T-helper 1 cell treated with Interleukin-12 subunit alpha and Interleukin-12 subunit beta and Interleukin-4 antibody, amounts not matched to agents 30 μg/mL and 1 μg/mL, for 36 hours (primary cell): ENCODE measurements around the gene FAM219B.
A peak's percentile ranks its signal among the peaks of the same experiment; 100 is the strongest.
"Not testable (repeated sequence)": the region's sequence is repeated elsewhere in the genome, so short reads cannot be mapped to it uniquely, and the experiment has no call there.

Experiments used
- H3K27ac Mint-ChIP-seq: one replicate; pipeline ENCODE4 v1.8.0; 2021; ENCODE audit warnings: mild to moderate bottlenecking, mixed read lengths
- H3K27me3 Mint-ChIP-seq: one replicate; pipeline ENCODE4 v1.8.0; 2021; ENCODE audit warnings: low read depth, mixed read lengths
- H3K36me3 Mint-ChIP-seq: one replicate; pipeline ENCODE4 v1.8.0; 2021; ENCODE audit warnings: low read depth, mixed read lengths
- H3K4me1 Mint-ChIP-seq: one replicate; pipeline ENCODE4 v1.8.0; 2021; ENCODE audit warnings: low read depth, mixed read lengths
- H3K4me3 Mint-ChIP-seq: one replicate; pipeline ENCODE4 v1.8.0; 2021; ENCODE audit warnings: mild to moderate bottlenecking, moderate library complexity, mixed read lengths
- H3K9me3 Mint-ChIP-seq: one replicate; pipeline ENCODE4 v1.8.0; 2021; ENCODE audit warnings: mixed read lengths

The FAM219B gene

DNA sequence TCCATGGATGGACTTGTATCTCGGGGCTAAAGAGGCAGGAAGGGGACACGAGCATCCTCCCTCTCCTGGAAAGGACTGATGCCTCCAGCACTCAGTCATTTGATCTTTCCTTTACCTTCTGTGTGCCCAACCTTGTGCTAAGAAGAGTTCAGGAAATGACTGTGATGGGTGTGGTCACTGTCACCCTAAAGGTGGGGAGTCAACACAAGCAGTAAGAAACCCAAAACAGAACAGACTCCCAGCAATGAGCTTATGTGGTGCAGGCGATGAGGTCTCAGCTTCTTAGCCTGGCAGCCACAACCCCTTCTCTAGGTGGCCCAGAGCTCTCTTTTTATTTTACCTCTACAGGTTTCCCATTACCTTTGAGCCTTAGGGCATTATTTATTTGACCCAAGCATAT is 13.0 kb downstream of the FAM219B start:
- no peaks in the 10 kb centered on the region for H3K27me3 Mint-ChIP-seq
- peaks cover 32% of the 10 kb centered on the region for H3K4me1 Mint-ChIP-seq
- H3K36me3 Mint-ChIP-seq: peaks cover 28% of the 10 kb centered on the region
- peak overlapping the region; percentile 98 for H3K27ac Mint-ChIP-seq
- no peaks in the 10 kb centered on the region for H3K9me3 Mint-ChIP-seq
- peak overlapping the region; percentile 79 for H3K4me3 Mint-ChIP-seq

DNA sequence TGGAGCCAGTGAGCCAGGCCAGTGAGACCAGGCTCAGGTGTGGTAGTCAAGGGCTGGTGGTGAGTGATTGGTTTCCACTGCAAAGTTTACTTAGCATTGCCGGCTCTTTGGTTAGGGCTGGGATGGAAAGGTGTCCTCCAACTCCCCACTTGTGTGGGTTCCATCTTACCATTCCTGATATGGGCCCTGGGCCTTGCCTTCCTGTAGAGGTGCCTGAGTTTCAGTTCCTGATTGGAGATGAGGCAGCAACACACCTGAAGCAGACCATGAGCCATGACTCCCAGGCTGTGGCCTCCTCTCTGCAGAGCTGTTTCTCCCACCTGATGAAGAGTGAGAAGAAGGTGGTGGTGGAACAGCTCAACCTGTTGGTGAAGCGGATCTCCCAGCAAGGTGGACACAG is 13.7 kb downstream of the FAM219B start:
- H3K27me3 Mint-ChIP-seq: no peaks in the 10 kb centered on the region
- peak overlapping the region; percentile 98 for H3K27ac Mint-ChIP-seq
- peaks cover 28% of the 10 kb centered on the region for H3K36me3 Mint-ChIP-seq
- no peaks in the 10 kb centered on the region for H3K9me3 Mint-ChIP-seq
- peak overlapping the region; percentile 79 for H3K4me3 Mint-ChIP-seq
- H3K4me1 Mint-ChIP-seq: peaks cover 32% of the 10 kb centered on the region

DNA sequence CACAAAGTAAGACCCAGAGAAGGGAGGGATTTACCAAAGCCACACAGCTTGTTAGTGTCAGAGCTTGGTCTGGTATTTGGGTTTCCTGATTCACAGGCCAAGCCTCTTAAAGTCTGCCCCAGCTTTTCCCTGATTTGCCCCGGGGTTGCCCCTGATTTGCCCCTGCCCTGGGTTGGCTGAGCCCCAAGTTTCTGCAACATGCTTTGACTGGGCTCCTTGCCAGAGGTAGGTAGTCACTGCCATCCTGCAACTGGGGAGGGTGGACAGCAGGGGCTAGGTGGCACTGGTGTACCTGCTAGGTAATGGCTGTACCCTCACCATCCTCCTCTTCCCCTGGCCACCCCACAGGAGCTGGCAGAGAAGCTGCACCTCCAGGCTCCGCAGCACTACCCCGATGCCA is 14.3 kb downstream of the FAM219B start:
- Mint-ChIP-seq H3K27ac (peak overlapping the region; percentile 98), H3K4me3 (no peak overlapping the region), H3K36me3 (peaks cover 28% of the 10 kb centered on the region)

DNA sequence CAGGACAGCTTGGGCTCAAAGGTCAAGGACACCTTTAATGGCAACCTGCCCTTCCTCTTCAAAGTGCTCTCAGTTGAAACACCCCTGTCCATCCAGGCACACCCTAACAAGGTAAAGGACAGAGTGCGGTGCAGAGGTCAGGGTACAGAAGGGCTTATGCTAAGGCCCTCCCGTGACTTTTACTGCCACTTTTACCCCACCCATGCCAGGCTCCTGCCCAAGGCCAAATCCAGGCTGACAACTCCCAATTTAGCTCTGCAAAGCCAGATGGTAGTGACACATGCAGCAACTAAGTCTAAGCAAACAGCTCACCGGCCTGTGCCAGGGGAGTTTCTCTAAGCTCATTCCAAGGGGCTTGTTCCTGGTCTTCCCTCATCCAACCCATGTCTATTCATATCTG is 15.2 kb downstream of the FAM219B start:
- Mint-ChIP-seq H3K4me3 (peak overlapping the region; percentile 10), H3K27me3 (no peaks in the 10 kb centered on the region), H3K27ac (no peak overlapping the region), H3K4me1 (peaks cover 32% of the 10 kb centered on the region), H3K9me3 (no peaks in the 10 kb centered on the region), H3K36me3 (peaks cover 24% of the 10 kb centered on the region)

More for the DNA sequence above, 14.3 kb downstream of the FAM219B start:
- Mint-ChIP-seq H3K4me1 (peaks cover 32% of the 10 kb centered on the region), H3K9me3 (no peaks in the 10 kb centered on the region), H3K27me3 (no peaks in the 10 kb centered on the region)

DNA sequence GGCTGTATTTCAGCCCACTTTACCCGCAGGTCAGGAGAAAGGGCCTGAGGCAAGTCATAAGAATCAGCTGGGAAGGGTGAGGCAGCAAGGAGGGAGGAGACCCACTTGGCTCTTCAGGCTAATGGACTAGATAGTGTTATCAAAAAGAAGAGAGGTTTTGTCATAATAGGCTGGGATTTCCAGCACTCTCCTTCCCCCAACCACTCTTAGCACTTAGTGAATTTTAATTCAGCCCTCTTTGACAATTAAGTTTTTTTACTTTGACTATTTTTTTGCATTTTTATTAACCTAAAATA is 16.0 kb downstream of the FAM219B start:
- H3K27me3 Mint-ChIP-seq: no peaks in the 10 kb centered on the region
- peaks cover 32% of the 10 kb centered on the region for H3K4me1 Mint-ChIP-seq
- H3K36me3 Mint-ChIP-seq: peaks cover 23% of the 10 kb centered on the region

DNA sequence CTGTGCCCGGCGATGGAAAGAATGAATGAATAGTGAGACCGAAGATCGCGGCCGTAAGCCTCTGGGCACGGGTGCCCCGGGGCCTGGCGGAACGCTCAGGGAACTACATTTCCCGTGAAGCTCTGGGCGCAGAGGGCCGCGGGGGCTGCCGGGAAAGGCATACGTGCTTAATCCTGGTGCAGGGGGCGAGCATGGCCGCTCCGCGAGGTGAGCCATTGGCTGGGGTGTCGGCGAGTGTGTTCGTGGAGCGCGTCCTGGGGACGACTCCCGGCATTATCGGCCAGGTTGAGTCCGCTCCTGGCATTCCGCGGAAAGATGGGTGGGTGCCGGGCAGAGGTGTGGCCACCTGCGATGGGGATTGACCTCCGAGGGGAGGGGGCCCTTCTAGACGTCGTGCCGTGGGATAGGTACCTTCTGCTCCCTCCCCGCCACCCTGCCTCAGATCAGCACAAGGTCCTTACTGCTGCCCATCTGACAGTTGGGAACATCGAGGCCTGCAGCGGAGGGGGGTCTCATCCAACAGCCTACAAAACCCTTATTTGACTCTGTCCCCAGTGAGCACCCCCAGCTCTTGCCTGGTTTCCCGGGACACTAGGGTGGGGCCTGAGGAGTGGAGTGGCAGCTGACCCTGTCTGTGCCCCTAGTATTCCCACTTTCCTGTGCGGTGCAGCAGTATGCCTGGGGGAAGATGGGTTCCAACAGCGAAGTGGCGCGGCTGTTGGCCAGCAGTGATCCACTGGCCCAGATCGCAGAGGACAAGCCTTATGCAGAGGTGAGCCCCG is 16.6 kb downstream of the FAM219B start, which contains the start of gene MPI:
TSS of gene MPI (plus strand) at position 160 of the 782 bp plus-strand sequence. CDS start at position 192, 32 bp downstream.
- Mint-ChIP-seq H3K9me3 (no peaks in the 10 kb centered on the region), H3K27ac (peak within 1 kb of the TSS; percentile 85), H3K36me3 (peaks cover 23% of the 10 kb centered on the region), H3K27me3 (no peaks in the 10 kb centered on the region), H3K4me3 (peak within 1 kb of the TSS; percentile 84), H3K4me1 (peaks cover 32% of the 10 kb centered on the region)

More for the DNA sequence above, 16.0 kb downstream of the FAM219B start:
- Mint-ChIP-seq H3K9me3 (no peaks in the 10 kb centered on the region), H3K27ac (peak overlapping the region; percentile 85), H3K4me3 (peak overlapping the region; percentile 84)

DNA sequence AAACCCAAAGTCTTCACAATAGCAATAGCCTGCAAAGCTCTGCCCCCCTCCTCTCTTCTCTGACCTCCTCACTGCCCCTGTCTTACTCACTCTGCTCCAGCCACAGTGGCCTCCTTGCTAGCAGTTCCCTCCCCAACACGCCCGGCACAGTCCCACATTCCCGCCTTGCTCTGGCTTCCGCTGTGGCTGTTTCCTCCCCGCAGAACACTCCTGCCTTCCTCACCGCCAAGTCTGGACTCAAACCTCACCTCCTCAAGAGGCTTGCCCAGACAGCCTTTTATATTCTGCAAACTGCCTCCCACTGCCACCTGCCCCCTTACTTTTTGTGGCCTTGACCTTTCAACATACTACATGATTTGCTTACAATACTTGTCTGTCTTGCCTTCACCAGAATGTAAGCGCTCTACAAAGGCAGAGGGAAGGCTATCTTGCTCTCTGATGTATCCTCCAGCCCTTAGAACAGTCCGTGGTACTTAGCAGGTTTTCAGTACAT is 17.2 kb downstream of the FAM219B start:
- H3K36me3 Mint-ChIP-seq: peaks cover 23% of the 10 kb centered on the region
- peaks cover 36% of the 10 kb centered on the region for H3K4me1 Mint-ChIP-seq
- no peaks in the 10 kb centered on the region for H3K27me3 Mint-ChIP-seq
- peak overlapping the region; percentile 85 for H3K27ac Mint-ChIP-seq
- H3K4me3 Mint-ChIP-seq: peak overlapping the region; percentile 84
- H3K9me3 Mint-ChIP-seq: no peaks in the 10 kb centered on the region

DNA sequence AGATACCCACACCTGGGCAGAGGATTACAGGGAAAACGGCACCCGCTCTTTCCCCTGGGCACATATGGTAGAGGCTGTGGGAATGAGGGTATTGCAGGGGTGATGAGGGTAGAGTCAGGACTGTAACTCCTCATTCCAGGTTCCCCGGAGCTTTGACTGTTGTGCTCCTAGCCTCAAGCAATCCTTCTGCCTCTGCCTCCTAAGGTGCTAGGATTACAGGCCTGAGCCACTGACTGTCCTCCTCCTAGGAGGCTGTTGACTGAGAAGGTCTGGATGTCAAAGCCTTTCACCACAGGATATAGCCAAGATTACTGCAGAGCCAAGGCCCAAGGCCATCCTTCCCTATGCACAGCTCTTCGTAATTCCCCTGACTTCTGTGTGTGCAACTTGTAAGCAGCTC is 17.9 kb downstream of the FAM219B start:
- Mint-ChIP-seq H3K27ac (peak overlapping the region; percentile 17), H3K36me3 (peaks cover 22% of the 10 kb centered on the region), H3K4me1 (peaks cover 39% of the 10 kb centered on the region)

DNA sequence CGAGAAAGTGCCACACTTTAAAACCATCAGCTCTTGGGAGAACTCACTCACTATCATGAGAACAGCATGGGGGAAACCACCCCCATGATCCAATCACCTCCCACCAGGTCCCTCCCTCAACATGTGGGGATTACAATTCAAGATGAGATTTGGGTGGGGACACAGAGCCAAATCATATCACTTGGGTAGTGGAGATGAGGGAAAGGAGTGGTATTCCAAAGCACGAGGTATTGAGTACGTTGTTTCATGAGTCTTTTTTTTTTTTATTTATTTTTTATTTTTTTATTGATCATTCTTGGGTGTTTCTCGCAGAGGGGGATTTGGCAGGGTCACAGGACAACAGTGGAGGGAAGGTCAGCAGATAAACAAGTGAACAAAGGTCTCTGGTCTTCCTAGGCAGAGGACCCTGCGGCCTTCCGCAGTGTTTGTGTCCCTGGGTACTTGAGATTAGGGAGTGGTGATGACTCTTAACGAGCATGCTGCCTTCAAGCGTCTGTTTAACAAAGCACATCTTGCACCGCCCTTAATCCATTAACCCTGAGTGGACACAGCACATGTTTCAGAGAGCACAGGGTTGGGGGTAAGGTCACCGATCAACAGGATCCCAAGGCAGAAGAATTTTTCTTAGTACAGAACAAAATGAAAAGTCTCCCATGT is 19.0 kb downstream of the FAM219B start:
- Mint-ChIP-seq H3K36me3 (peaks cover 12% of the 10 kb centered on the region), H3K4me1 (peaks cover 29% of the 10 kb centered on the region)
- H3K27me3 Mint-ChIP-seq, H3K4me3 Mint-ChIP-seq, H3K9me3 Mint-ChIP-seq, H3K27ac Mint-ChIP-seq: not testable (repeated sequence)

More for the DNA sequence above, 17.9 kb downstream of the FAM219B start:
- H3K27me3 Mint-ChIP-seq: no peaks in the 10 kb centered on the region
- peak overlapping the region; percentile 84 for H3K4me3 Mint-ChIP-seq
- no peaks in the 10 kb centered on the region for H3K9me3 Mint-ChIP-seq

DNA sequence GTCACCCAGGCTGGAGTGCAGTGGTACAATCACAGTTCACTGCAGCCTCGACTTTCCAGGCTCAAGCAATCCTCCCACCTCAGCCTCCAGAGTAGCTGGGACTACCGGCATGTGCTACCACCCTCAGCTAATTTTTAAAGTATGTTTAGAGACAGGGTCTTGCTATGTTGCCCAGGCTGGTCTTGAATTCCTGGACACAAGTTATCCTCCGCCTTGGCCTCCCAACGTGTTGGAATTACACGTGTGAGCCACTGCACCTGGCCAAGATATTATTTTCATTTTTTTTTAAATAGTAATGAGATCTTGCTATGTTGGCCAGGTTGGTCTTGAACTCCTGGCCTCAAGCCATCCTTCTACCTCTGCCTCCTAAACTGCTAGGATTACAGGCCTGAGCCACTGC is 21.2 kb downstream of the FAM219B start:
- Mint-ChIP-seq H3K9me3 (peaks cover 6% of the 10 kb centered on the region), H3K4me3 (no peak overlapping the region)

DNA sequence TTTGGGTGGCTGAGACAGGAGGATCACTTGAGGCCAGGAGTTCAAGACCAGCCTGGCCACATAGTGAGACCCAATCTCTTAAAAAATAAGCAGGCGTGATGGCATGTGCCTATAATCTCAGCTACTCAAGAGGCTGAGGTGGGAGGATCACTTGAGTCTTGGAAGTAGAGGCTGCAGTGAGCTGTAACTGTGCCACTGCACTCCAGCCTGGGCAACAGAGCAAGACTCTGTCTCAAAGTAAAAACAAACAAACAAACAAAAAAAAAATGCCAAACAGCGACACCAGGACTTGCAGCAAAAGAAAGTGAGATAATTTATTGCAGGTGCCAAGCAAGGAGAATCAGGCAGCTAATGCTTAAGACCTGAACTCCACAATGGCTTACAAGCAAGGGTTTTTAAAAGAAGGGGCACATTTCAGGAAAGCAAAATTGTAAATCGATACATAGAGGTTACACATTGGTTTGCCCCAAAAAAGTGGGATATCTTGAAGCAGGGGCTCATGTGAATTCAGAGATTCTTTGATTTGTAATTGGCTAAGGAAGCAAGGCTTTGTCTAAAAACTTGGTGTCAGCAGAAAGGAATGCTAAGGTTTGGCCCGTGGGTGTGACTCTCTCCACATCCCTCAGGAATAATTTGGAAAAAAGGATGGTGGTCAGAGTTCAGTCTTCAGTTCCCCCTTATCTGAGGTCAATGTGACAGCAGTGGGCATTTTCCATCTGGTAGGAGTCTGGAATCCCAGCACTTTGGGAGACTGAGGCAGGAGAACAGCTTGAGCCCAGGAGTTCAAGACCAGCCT is 22.0 kb downstream of the FAM219B start:
- Mint-ChIP-seq H3K4me1 (peaks cover 16% of the 10 kb centered on the region), H3K27ac (no peak overlapping the region), H3K36me3 (peaks cover 2% of the 10 kb centered on the region), H3K9me3 (peaks cover 6% of the 10 kb centered on the region), H3K27me3 (no peaks in the 10 kb centered on the region), H3K4me3 (no peak overlapping the region)

More for the DNA sequence above, 21.2 kb downstream of the FAM219B start:
- no peak overlapping the region for H3K27ac Mint-ChIP-seq
- H3K27me3 Mint-ChIP-seq: no peaks in the 10 kb centered on the region
- H3K4me1 Mint-ChIP-seq: peaks cover 19% of the 10 kb centered on the region
- H3K36me3 Mint-ChIP-seq: peaks cover 2% of the 10 kb centered on the region

DNA sequence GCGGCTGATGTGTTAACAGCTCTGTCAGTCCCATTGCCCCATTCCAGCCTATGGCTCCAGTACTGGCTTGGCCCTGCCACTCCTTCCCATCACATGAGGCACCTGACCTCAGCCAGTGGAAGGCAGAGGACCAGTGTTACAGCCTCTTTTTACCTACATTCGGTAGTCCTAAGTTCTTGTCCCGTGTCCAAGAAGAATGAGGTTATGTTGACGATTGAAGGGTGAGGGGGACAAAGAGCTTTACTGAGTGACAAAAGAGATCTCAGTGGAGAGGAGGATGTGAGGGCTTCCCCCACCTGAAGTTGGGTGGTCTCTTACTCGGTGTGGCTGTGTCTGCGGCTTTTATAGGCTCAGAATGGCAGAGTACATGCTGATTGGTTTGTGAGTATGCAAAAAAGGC is 24.1 kb downstream of the FAM219B start:
- H3K4me3 Mint-ChIP-seq: no peak overlapping the region
- no peak overlapping the region for H3K27ac Mint-ChIP-seq
- no peaks in the 10 kb centered on the region for H3K27me3 Mint-ChIP-seq
- H3K36me3 Mint-ChIP-seq: peaks cover 2% of the 10 kb centered on the region
- H3K9me3 Mint-ChIP-seq: peaks cover 6% of the 10 kb centered on the region
- H3K4me1 Mint-ChIP-seq: peaks cover 8% of the 10 kb centered on the region

DNA sequence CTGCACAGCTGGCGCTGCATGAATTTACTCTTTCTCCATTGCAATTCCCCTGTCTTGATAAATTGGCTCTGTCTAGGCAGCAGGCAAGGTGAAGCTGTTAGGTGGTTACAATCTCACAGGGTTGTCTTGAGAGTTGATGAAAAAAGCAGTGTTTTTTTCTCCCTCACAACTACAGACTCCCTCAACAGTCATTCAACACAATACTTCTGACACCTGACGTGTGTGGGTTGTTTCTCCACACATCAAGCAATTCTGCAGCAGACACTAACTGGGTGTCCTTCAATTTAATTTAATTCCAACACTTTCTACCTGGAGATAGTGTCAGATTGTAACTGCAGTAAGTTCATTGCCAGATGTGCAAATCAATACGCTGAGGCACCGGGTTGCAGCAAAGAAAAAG is 28.4 kb downstream of the FAM219B start:
- Mint-ChIP-seq H3K4me3 (no peak overlapping the region), H3K4me1 (peaks cover 6% of the 10 kb centered on the region), H3K27me3 (no peaks in the 10 kb centered on the region), H3K9me3 (peaks cover 6% of the 10 kb centered on the region), H3K27ac (no peak overlapping the region), H3K36me3 (peaks cover 2% of the 10 kb centered on the region)

DNA sequence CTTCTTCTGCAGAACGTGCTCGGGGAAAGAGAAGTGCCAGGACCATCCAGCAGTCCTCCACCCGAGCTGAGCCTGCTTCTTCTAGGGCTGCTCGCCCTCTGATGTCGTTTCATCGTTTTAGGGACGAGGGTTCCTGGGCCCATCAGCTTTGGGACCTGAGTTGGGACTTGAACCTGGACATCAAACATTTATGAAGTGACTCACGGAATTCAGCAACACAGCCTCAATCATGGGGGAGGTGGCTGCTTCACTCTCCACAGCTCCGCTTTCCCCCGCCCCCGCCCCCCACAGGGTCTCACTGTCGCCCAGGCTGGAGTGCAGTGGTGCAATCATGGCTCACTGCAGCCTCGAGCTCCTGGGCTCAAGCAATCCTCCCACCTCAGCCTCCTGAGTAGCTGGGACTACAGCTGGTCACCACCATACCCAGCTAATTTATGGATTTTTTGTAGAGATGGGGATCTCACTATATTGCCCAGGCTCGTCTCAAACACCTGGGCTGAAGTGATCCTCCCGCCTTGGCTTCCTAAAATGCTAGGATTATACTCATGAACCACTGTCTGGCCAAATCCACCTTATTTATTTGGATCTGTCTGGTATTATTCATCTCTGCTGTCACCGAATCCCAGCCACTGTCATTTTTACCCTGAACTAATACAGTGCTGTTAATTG is 32.8 kb downstream of the FAM219B start:
- Mint-ChIP-seq H3K4me1 (peaks cover 31% of the 10 kb centered on the region), H3K36me3 (peaks cover 14% of the 10 kb centered on the region), H3K27me3 (no peaks in the 10 kb centered on the region), H3K9me3 (no peaks in the 10 kb centered on the region), H3K27ac (peak overlapping the region; percentile 94), H3K4me3 (peak overlapping the region; percentile 99)
